ENCODE results near the gene COL13A1. TPM values are rescaled to one million over a fixed set of nuclear protein-coding genes. Genes with fewer than 3 reads are reported as not detected.

The COL13A1 gene
- polyA plus RNA-seq, 1 of the 3 experiments (the other 2 are of a cell fraction) = 26.7 TPM

DNA sequence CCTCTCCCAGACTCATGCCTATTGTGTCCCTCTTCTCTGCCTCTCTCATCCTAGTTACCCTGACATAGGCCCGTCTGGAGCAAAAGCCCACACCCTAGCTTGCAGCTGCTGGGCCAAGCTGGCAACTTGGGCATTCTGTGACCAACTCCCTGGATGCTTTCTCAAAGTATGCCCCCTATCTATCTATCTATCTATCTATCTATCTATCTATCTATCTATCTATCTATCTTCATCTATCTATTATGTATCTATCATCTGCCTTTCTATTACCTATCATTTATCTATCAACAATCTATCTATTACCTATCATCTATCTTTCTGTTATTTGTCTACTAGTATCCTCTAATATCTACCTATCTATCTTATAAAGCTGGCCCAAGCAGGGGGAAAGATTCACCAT, 45.4 kb upstream of the COL13A1 start:
- no peaks in the 10 kb centered on the region for H3K9me3 ChIP-seq
- no peaks in the 10 kb centered on the region for H3K9me2 ChIP-seq
- no peak overlapping the region for H2AFZ ChIP-seq (ENCODE audit: low read depth)
- H3K4me1 ChIP-seq (ENCODE audit: control insufficient read depth in 1 of 2, insufficient read depth in 2 of 2, low read depth in 1 of 2, low read length in 1 of 2) = peaks cover 14 to 41% of the 10 kb centered on the region in 2 experiments
- no peak overlapping the region for H3K9ac ChIP-seq
- TF ChIP-seq SMC3 (IDR thresholded peaks at IDR 0.05; ENCODE audit: low read depth, low read length) (no peak), TEAD4 (IDR thresholded peaks at IDR 0.05; ENCODE audit: borderline replicate concordance, insufficient read depth) (no peak), MXI1 (IDR thresholded peaks at IDR 0.05; ENCODE audit: low read depth, low read length) (no peak), YY1 (IDR thresholded peaks at IDR 0.05; ENCODE audit: low read depth) (no peak), FOXM1 (IDR thresholded peaks at IDR 0.05; ENCODE audit: low read depth) (no peak), NFIC (IDR thresholded peaks at IDR 0.05; ENCODE audit: borderline replicate concordance) (no peak), GABPA (IDR thresholded peaks at IDR 0.05; ENCODE audit: low read depth) (no peak), GATA2 (CRISPR knock-in tag; IDR thresholded peaks at IDR 0.05) (no peak), ELF1 (IDR thresholded peaks at IDR 0.05) (no peak), EP300 (IDR thresholded peaks at IDR 0.05; ENCODE audit: borderline replicate concordance in 1 of 2, low read depth in 1 of 2, low read length in 1 of 2) (no peak), TCF12 (IDR thresholded peaks at IDR 0.05) (no peak)
- TF ChIP-seq, protein P1, sequence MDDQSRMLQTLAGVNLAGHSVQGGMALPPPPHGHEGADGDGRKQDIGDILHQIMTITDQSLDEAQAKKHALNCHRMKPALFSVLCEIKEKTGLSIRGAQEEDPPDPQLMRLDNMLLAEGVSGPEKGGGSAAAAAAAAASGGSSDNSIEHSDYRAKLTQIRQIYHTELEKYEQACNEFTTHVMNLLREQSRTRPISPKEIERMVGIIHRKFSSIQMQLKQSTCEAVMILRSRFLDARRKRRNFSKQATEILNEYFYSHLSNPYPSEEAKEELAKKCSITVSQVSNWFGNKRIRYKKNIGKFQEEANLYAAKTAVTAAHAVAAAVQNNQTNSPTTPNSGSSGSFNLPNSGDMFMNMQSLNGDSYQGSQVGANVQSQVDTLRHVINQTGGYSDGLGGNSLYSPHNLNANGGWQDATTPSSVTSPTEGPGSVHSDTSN (IDR thresholded peaks at IDR 0.05) = no peak
- TF ChIP-seq, protein P2, sequence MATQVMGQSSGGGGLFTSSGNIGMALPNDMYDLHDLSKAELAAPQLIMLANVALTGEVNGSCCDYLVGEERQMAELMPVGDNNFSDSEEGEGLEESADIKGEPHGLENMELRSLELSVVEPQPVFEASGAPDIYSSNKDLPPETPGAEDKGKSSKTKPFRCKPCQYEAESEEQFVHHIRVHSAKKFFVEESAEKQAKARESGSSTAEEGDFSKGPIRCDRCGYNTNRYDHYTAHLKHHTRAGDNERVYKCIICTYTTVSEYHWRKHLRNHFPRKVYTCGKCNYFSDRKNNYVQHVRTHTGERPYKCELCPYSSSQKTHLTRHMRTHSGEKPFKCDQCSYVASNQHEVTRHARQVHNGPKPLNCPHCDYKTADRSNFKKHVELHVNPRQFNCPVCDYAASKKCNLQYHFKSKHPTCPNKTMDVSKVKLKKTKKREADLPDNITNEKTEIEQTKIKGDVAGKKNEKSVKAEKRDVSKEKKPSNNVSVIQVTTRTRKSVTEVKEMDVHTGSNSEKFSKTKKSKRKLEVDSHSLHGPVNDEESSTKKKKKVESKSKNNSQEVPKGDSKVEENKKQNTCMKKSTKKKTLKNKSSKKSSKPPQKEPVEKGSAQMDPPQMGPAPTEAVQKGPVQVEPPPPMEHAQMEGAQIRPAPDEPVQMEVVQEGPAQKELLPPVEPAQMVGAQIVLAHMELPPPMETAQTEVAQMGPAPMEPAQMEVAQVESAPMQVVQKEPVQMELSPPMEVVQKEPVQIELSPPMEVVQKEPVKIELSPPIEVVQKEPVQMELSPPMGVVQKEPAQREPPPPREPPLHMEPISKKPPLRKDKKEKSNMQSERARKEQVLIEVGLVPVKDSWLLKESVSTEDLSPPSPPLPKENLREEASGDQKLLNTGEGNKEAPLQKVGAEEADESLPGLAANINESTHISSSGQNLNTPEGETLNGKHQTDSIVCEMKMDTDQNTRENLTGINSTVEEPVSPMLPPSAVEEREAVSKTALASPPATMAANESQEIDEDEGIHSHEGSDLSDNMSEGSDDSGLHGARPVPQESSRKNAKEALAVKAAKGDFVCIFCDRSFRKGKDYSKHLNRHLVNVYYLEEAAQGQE (IDR thresholded peaks at IDR 0.05; ENCODE audit: low read depth, low read length) = no peak
- TF ChIP-seq, protein P3, sequence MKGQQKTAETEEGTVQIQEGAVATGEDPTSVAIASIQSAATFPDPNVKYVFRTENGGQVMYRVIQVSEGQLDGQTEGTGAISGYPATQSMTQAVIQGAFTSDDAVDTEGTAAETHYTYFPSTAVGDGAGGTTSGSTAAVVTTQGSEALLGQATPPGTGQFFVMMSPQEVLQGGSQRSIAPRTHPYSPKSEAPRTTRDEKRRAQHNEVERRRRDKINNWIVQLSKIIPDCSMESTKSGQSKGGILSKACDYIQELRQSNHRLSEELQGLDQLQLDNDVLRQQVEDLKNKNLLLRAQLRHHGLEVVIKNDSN (IDR thresholded peaks at IDR 0.05; ENCODE audit: borderline replicate concordance, low read depth) = no peak
- peak overlapping the region in 1 of 2 experiments; percentile 99; a peak in 2 of 4 replicates for H3K27ac ChIP-seq (ENCODE audit: low read depth in 2 of 2, low read length in 1 of 2)
- no peaks in the 10 kb centered on the region for H4K20me1 ChIP-seq (ENCODE audit: insufficient read depth)
- no peaks in the 10 kb centered on the region for H3K36me3 ChIP-seq (replicated peaks in 1 of 2; ENCODE audit: control insufficient read depth in 1 of 2, insufficient read depth in 2 of 2, low read length in 1 of 2)
- peaks cover 3% of the 10 kb centered on the region for H3F3A ChIP-seq (replicated peaks; ENCODE audit: insufficient read depth)
- no peak overlapping the region for H3K4me2 ChIP-seq
- H3K27me3 ChIP-seq (ENCODE audit: insufficient read depth) = no peaks in the 10 kb centered on the region
- no peak for DNase-seq
- ChIA-PET CTCF (interaction anchor here (0.9 to 4.9 kb wide), 7 partner anchors 13 to 158 kb away, joined by 3 to 28 read pairs (median 7); no protein-coding TSS in a partner anchor), POLR2A (interaction anchor here (0.6 kb wide), 1 partner anchor 608 kb away, joined by 3 read pairs; no protein-coding TSS in a partner anchor)
- 100% methylated on average over 1 of the region's 1 CpG for WGBS (ENCODE audit: low lambda C conversion rate)
- no peaks in the 10 kb centered on the region for H3K79me2 ChIP-seq (ENCODE audit: insufficient read depth)
- no peak overlapping the region for H3K4me3 ChIP-seq (ENCODE audit: low read depth in 2 of 2, low read length in 1 of 2)

Data from SK-N-SH (cell line).